Tibial nerve (tissue), 4 donors: ENCODE data around the gene PTPRU. TPM values are rescaled to one million over a fixed set of nuclear protein-coding genes. Genes with fewer than 3 reads are reported as not detected.

ENCODE experiments used
- DNase-seq, 2 donors: peaks; one replicate each; pipeline ENCODE4 v3.0.0-alpha.2; 2019; ENCODE audit warnings: low spot score in 2 of 2
- H3K27ac ChIP-seq, 4 donors: fragments of 200-600 bp; sonication (generic) in 3 of 4; one replicate each; pipeline ENCODE4 v1.5.1; 2017 to 2019; ENCODE audit warnings: mild to moderate bottlenecking in 1 of 4
- H3K27me3 ChIP-seq, 2 donors: fragments of 200-600 bp; sonication (generic) in 1 of 2; one replicate each; pipeline versions ENCODE4 v1.5.1 to v1.6.0; 2017 to 2019
- H3K36me3 ChIP-seq, 3 donors: fragments of 200-600 bp; sonication (generic); one replicate each; pipeline ENCODE4 v1.5.1; 2018 to 2019
- H3K4me1 ChIP-seq, 4 donors: fragments of 200-600 bp; sonication (generic) in 3 of 4; one replicate each; pipeline ENCODE4 v1.5.1; 2017 to 2019
- H3K4me3 ChIP-seq, 4 donors: fragments of 200-600 bp; sonication (generic) in 3 of 4; one replicate each; pipeline ENCODE4 v1.5.1; 2017 to 2019; ENCODE audit warnings: mild to moderate bottlenecking in 1 of 4, moderate library complexity in 1 of 4
- H3K9me3 ChIP-seq, 4 donors: fragments of 200-600 bp; sonication (generic) in 3 of 4; one replicate each; pipeline ENCODE4 v1.5.1; 2017 to 2019
- CTCF ChIP-seq, 5 experiments: fragments of 200-600 bp in 3 of 5; fragments of 450-650 bp in 2 of 5; sonication (generic) in 3 of 5; IDR thresholded peaks; one replicate each; pipeline ENCODE4 v1.5.1; 2016 to 2019; ENCODE audit warnings: antibody characterized with exemption in 5 of 5, mild to moderate bottlenecking in 3 of 5, moderate library complexity in 2 of 5
- EP300 ChIP-seq, 2 donors: sonication (generic); formaldehyde crosslinking; IDR thresholded peaks; one replicate each; pipeline ENCODE4 v1.6.1; 2017; ENCODE audit warnings: antibody characterized with exemption in 2 of 2, mild to moderate bottlenecking in 1 of 2
- POLR2A ChIP-seq, 2 donors: fragments of 450-650 bp; IDR thresholded peaks; one replicate each; pipeline ENCODE4 v1.6.1; 2017; ENCODE audit warnings: antibody characterized with exemption in 2 of 2, mild to moderate bottlenecking in 2 of 2, moderate library complexity in 2 of 2
- WGBS, 2 donors: methylation state at CpG; one replicate each; pipeline ENCODE4 v1.1.5; 2018; 5-methylcytosine and 5-hydroxymethylcytosine counted together
- total RNA-seq, 4 donors: library from RNA; depleted of rRNA; stranded (reverse); fragments of >200 nt; gene quantifications; one replicate each; pipeline ENCODE4 v1.1.0, GENCODE V29; 2016

Gene PTPRU
- total RNA-seq, 4 donors from 2014 or later, result 52.1 to 75.6 (median 63.7) TPM

GRCh38 chr1:29361686-29362085 is 125.4 kb downstream of the PTPRU start:
- Histone ChIP-seq H3K4me3 (no peak overlapping the region), H3K9me3 (no peaks in the 10 kb centered on the region), H3K36me3 (no peaks in the 10 kb centered on the region), H3K27me3 (no peaks in the 10 kb centered on the region), H3K27ac (no peak overlapping the region), H3K4me1 (no peaks in the 10 kb centered on the region)
- no peak for DNase-seq
- TF ChIP-seq POLR2A (IDR thresholded peaks at IDR 0.05), result no peak
- WGBS, 2 donors, result 79 to 82% methylated on average over 6 of the region's 6 CpGs

DNA sequence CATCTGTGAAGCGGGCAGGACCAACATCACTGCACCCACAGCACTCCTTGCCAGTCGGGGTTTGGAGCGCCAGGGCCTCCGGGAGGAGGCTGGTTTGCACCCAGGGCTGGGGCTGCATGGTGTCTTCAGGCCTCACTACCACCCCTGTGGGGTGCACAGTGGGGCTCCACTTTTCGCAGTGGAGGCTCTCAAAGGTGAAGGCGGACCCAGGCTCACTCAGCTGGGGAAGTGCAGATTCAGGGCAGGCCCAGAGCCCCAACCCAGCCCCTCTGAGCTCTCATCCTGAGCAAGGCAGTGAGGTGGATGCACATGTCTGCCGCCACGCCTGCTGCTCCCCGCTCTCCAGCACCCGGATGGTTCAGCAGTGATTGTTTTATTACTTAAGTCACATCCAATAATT is 125.8 kb downstream of the PTPRU start:
- 81 to 84% methylated on average over 9 to 10 of the region's 10 CpGs for whole genome bisulfite sequencing, 2 donors
- no peak overlapping the region for H3K27ac ChIP-seq
- DNase-seq, result no peak
- no peaks in the 10 kb centered on the region for H3K27me3 ChIP-seq
- H3K9me3 ChIP-seq, result no peaks in the 10 kb centered on the region
- no peak for TF ChIP-seq EP300 (IDR thresholded peaks at IDR 0.05)
- TF ChIP-seq POLR2A (IDR thresholded peaks at IDR 0.05), result no peak
- TF ChIP-seq CTCF (IDR thresholded peaks at IDR 0.05), result no peak
- H3K4me3 ChIP-seq, result no peak overlapping the region
- H3K36me3 ChIP-seq, result no peaks in the 10 kb centered on the region
- H3K4me1 ChIP-seq, result no peaks in the 10 kb centered on the region

DNA sequence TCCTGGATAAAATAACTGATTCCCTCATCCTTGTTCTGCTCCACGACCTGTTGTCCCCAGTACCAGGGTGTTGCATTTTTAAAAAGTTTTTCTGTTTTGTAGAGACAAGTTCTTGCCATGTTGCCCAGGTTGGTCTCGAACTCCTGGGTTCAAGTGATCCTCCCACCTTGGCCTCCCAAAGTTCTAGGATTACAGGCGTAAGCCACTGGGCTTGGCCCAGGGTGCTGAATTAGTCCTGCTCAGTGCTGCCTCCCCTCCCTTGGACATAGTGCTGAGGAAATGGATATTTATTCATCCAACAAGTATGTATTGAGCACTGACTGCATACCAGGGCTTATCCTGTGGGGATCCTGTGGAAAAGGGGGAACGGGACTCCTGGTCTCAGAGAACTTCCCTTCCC is 126.4 kb downstream of the PTPRU start:
- WGBS, 2 donors, result 78 to 82% methylated on average over 4 of the region's 4 CpGs

GRCh38 chr1:29363536-29363935 is 127.2 kb downstream of the PTPRU start:
- H3K4me1 ChIP-seq, result no peaks in the 10 kb centered on the region
- 83 to 88% methylated on average over 6 of the region's 6 CpGs for WGBS, 2 donors
- H3K27ac ChIP-seq, result no peak overlapping the region
- TF ChIP-seq POLR2A (IDR thresholded peaks at IDR 0.05), result no peak
- TF ChIP-seq CTCF (IDR thresholded peaks at IDR 0.05), result no peak
- no peak for TF ChIP-seq EP300 (IDR thresholded peaks at IDR 0.05)
- no peak overlapping the region for H3K4me3 ChIP-seq
- no peaks in the 10 kb centered on the region for H3K36me3 ChIP-seq
- H3K27me3 ChIP-seq, result no peaks in the 10 kb centered on the region
- no peak for DNase-seq
- H3K9me3 ChIP-seq, result peaks cover 0 to 8% (median 0%) of the 10 kb centered on the region in 4 donors

More for the DNA sequence above, 126.4 kb downstream of the PTPRU start:
- no peak for DNase-seq
- Histone ChIP-seq H3K27me3 (no peaks in the 10 kb centered on the region), H3K9me3 (peaks cover 0 to under 1% (median 0%) of the 10 kb centered on the region in 4 donors), H3K36me3 (no peaks in the 10 kb centered on the region), H3K27ac (no peak overlapping the region), H3K4me1 (no peaks in the 10 kb centered on the region), H3K4me3 (no peak overlapping the region)
- TF ChIP-seq CTCF (IDR thresholded peaks at IDR 0.05), result no peak
- no peak for TF ChIP-seq POLR2A (IDR thresholded peaks at IDR 0.05)

GRCh38 chr1:29364101-29364678 is 127.9 kb downstream of the PTPRU start:
- no peak for DNase-seq
- Histone ChIP-seq H3K9me3 (peaks cover 0 to 8% (median 0%) of the 10 kb centered on the region in 4 donors), H3K36me3 (no peaks in the 10 kb centered on the region), H3K27ac (no peak overlapping the region), H3K4me3 (no peak overlapping the region), H3K4me1 (no peaks in the 10 kb centered on the region), H3K27me3 (no peaks in the 10 kb centered on the region)
- 83 to 87% methylated on average over 6 of the region's 6 CpGs for WGBS, 2 donors
- TF ChIP-seq CTCF (IDR thresholded peaks at IDR 0.05), result no peak
- TF ChIP-seq EP300 (IDR thresholded peaks at IDR 0.05), result no peak
